HG03097 (cell line): ENCODE measurements around the gene LRP10.
"Not testable (repeated sequence)": the region's sequence is repeated elsewhere in the genome, so short reads cannot be mapped to it uniquely, and the experiment has no call there.

Experiments
- ATAC-seq: cut with Tn5 transposase; IDR thresholded peaks from one replicate; pipeline ENCODE4 v1.9.1; 2021; ENCODE audit not compliant: unreplicated experiment, low FRiP score

LRP10 gene

GRCh38 chr14:22908601-22909000, 37.1 kb downstream of the LRP10 start:
- ATAC-seq, result no peak

DNA sequence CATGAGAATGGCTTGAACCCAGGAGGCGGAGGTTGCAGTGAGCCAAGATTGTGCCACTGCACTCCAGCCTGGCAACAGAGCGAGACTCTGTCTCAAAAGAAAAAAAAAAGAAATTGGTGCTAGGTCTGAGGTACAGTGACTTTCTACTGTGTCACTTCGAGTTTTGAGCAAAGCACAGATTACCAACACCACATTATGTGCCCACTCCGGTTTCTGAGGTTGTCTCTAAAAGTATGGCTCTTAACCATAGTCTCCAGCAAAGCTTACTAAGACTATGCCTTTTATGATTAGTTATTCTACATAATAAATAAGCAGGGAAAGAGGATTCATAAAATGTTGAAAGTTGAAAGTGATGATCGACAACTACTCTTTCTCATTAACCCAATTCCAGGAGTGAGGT, 39.4 kb downstream of the LRP10 start:
- ATAC-seq, result no peak

- not testable (repeated sequence) for ATAC-seq
These were observed 43.3 kb downstream of the LRP10 start for GRCh38 chr14:22914836-22915235.

DNA sequence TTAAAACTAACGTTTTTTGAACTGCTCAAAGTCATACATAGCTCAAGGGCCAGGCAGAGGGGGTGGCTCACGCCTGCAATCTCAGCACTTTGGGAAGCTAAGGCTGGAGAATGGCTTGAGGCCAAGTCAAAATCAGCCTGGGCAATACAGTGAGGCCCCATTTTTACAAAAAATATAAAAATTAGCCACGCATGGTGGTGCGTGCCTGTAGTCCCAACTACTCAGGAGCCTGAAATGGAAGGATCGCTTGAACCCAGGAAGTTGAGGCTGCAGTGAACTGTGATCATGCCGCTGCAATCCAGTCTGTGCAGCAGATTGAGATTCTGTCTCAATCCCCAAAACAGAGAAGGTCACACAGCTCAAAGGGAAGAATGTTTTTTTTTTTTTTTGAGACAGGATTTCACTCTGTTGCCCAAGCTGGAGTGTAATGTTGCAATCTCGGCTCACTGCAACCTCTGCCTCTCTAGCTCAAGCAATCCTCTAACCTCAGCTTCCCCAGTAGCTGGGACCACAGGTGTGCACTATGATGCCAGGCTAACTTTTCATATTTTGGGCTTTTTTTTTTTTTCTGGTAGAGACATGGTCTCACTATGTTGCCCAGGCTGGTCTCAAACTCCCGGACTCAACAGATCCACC, 44.5 kb downstream of the LRP10 start:
- no peak for ATAC-seq

- ATAC-seq, result peak; percentile 92
These were observed 47.5 kb downstream of the LRP10 start, which contains the start of gene RBM23 for GRCh38 chr14:22918804-22919600. Gene RBM23 (minus strand): TSS chr14:22919149.

DNA sequence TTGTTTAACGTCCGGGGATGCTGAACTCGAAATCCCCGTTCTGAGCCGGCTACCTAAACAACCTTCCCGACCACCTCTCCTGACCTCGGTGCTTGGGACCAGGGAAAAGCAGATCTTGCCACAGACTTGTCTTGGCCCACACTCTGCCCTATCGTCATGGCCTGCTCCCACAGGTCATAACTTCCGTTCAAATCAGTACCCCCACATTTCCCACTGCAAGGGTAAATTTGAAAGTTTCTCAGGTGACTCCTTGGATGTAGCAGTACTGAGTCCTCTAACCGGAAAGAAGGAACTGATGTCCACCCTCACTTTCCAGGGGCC, 48.0 kb downstream of the LRP10 start:
- ATAC-seq, result no peak

DNA sequence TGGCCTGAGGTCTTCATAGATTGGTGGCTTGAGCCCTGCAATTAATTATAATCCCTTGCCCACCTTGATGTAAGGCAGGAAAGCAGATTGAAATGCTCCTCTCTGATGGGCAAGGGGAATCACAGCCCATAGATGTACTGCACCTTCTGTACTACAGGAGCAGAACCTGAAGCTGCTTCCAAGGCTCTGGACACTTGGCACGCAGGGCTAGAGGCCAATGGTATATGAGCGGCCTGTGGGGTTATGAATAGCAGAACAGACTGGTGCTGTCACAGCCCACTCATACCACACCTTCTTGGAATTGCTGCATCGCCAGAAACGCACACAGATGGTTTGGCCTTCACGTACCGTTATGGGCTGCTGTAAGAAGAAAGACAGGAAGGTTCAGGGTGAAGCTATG, 49.2 kb downstream of the LRP10 start:
- ATAC-seq, result no peak

DNA sequence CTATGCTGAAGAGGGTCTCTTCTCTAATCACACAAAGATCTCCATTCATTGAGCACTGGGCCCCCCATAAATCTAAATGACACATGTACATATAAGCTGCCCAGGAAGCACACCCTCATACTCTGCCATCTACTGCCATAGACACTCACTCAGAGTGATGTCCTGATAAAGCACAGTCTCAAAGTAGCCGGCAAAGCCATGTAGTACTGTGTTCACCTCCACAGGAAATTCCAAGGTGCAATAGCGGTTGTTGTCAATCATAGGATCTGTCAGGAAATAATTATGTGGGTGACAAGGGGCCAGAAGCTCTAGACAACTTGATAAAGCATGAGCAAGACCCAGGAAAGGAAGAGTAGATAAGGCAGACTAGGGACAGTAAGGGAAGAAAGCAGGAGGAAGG, 50.8 kb downstream of the LRP10 start:
- ATAC-seq, result no peak

GRCh38 chr14:22923746-22924145, 52.2 kb downstream of the LRP10 start:
- ATAC-seq, result no peak

DNA sequence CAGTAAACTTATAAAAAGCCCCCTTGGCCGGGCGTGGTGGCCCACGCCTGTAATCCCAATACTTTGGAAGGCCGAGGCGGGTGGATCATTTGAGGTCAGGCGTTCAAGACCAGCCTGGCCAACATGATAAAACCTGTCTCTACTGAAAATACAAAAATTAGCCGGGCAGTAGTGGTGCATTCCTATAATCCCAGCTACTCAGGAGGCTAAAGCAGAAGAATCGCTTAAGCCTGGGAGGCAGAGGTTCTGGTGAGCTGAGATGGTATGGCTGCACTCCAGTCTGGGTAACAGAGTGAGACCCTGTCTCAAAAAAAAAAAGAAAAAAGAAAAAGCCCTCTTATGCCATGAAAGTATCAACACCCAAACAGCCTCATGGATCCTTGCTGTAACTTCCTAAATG, 54.0 kb downstream of the LRP10 start:
- no peak for ATAC-seq

GRCh38 chr14:22926316-22926715, 54.8 kb downstream of the LRP10 start:
- no peak for ATAC-seq

GRCh38 chr14:22928237-22929103, 56.9 kb downstream of the LRP10 start:
- no peak for ATAC-seq

GRCh38 chr14:22929104-22929960, 57.8 kb downstream of the LRP10 start, which contains the start of gene PRMT5:
Gene PRMT5 (minus strand): TSS chr14:22929376. CDS start chr14:22929361, 15 bp downstream.
- ATAC-seq, result peak; percentile 90

DNA sequence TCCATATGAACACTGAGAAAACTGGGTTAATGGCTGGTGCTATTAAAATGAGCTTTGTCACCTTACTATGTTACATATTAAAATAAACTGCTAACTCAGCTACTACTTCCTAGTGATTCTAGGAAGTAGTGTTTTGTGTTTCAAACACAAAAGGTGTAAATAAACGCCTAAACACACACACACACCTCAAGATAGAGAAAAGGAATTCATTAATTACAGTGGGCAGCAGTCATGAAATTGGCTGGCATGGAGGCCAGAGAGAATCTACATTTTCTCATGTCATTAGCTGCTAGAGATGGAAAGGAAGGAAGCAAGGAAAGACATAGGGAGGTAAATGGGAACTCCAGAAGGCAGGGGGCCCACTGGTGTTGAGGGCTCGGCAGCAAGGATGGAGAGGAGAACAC, 58.4 kb downstream of the LRP10 start:
- peak; percentile 7 for ATAC-seq
